ENCODE measurements around the gene HIRA. TPM values are rescaled to one million over a fixed set of nuclear protein-coding genes. Genes with fewer than 3 reads are reported as not detected.

HIRA gene
- total and polyA plus RNA-seq, 9 of the 15 experiments (the other 6 are each of a cell fraction or from before 2014, with no cell fraction given): 0.96 to 132 (median 58.4) TPM

- TF ChIP-seq, protein P1, sequence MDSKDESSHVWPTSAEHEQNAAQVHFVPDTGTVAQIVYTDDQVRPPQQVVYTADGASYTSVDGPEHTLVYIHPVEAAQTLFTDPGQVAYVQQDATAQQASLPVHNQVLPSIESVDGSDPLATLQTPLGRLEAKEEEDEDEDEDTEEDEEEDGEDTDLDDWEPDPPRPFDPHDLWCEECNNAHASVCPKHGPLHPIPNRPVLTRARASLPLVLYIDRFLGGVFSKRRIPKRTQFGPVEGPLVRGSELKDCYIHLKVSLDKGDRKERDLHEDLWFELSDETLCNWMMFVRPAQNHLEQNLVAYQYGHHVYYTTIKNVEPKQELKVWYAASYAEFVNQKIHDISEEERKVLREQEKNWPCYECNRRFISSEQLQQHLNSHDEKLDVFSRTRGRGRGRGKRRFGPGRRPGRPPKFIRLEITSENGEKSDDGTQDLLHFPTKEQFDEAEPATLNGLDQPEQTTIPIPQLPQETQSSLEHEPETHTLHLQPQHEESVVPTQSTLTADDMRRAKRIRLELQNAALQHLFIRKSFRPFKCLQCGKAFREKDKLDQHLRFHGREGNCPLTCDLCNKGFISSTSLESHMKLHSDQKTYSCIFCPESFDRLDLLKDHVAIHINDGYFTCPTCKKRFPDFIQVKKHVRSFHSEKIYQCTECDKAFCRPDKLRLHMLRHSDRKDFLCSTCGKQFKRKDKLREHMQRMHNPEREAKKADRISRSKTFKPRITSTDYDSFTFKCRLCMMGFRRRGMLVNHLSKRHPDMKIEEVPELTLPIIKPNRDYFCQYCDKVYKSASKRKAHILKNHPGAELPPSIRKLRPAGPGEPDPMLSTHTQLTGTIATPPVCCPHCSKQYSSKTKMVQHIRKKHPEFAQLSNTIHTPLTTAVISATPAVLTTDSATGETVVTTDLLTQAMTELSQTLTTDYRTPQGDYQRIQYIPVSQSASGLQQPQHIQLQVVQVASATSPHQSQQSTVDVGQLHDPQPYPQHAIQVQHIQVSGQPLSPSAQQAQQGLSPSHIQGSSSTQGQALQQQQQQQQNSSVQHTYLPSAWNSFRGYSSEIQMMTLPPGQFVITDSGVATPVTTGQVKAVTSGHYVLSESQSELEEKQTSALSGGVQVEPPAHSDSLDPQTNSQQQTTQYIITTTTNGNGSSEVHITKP (IDR thresholded peaks at IDR 0.05; ENCODE audit: partially characterized antibody): peak; percentile 32
- TF ChIP-seq CREB3L1 (IDR thresholded peaks at IDR 0.05; ENCODE audit: borderline replicate concordance, low read depth) (peak; percentile 68; the same call in 1 of the 2 replicates), ZBTB7A (IDR thresholded peaks at IDR 0.05; ENCODE audit: borderline replicate concordance, control insufficient read depth, low read depth, low read length) (peak; percentile 97), ZFX (CRISPR knock-in tag; IDR thresholded peaks at IDR 0.05) (no peak), NELFE (IDR thresholded peaks at IDR 0.05; ENCODE audit: insufficient read depth, insufficient read length) (no peak), IRF9 (tag; IDR thresholded peaks at IDR 0.05) (no peak), MAFF (IDR thresholded peaks at IDR 0.05; ENCODE audit: low read length) (no peak), HNRNPLL (IDR thresholded peaks at IDR 0.05; ENCODE audit: low read depth, low read length, poor library complexity, severe bottlenecking) (peak; percentile 25), HNRNPK (IDR thresholded peaks at IDR 0.05; ENCODE audit: low read depth, low read length, poor library complexity, severe bottlenecking) (peak; percentile 98)
- TF ChIP-seq, protein P2, sequence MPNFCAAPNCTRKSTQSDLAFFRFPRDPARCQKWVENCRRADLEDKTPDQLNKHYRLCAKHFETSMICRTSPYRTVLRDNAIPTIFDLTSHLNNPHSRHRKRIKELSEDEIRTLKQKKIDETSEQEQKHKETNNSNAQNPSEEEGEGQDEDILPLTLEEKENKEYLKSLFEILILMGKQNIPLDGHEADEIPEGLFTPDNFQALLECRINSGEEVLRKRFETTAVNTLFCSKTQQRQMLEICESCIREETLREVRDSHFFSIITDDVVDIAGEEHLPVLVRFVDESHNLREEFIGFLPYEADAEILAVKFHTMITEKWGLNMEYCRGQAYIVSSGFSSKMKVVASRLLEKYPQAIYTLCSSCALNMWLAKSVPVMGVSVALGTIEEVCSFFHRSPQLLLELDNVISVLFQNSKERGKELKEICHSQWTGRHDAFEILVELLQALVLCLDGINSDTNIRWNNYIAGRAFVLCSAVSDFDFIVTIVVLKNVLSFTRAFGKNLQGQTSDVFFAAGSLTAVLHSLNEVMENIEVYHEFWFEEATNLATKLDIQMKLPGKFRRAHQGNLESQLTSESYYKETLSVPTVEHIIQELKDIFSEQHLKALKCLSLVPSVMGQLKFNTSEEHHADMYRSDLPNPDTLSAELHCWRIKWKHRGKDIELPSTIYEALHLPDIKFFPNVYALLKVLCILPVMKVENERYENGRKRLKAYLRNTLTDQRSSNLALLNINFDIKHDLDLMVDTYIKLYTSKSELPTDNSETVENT (CRISPR knock-in tag; IDR thresholded peaks at IDR 0.05): no peak
- TF ChIP-seq, protein P3, sequence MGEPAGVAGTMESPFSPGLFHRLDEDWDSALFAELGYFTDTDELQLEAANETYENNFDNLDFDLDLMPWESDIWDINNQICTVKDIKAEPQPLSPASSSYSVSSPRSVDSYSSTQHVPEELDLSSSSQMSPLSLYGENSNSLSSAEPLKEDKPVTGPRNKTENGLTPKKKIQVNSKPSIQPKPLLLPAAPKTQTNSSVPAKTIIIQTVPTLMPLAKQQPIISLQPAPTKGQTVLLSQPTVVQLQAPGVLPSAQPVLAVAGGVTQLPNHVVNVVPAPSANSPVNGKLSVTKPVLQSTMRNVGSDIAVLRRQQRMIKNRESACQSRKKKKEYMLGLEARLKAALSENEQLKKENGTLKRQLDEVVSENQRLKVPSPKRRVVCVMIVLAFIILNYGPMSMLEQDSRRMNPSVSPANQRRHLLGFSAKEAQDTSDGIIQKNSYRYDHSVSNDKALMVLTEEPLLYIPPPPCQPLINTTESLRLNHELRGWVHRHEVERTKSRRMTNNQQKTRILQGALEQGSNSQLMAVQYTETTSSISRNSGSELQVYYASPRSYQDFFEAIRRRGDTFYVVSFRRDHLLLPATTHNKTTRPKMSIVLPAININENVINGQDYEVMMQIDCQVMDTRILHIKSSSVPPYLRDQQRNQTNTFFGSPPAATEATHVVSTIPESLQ (CRISPR knock-in tag; IDR thresholded peaks at IDR 0.05): no peak
- TF ChIP-seq, protein P4, sequence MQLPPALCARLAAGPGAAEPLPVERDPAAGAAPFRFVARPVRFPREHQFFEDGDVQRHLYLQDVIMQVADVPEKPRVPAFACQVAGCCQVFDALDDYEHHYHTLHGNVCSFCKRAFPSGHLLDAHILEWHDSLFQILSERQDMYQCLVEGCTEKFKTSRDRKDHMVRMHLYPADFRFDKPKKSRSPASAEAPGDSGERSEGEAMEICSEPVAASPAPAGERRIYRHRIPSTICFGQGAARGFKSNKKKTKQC (CRISPR knock-in tag; IDR thresholded peaks at IDR 0.05): no peak
These were observed 139.7 kb downstream of the HIRA start, which contains the start of gene CLTCL1 (continued) for GRCh38 chr22:19291580-19292457.
